GM19238 (cell line): Measurements from ENCODE around the gene PMS1.
A peak's percentile ranks its signal among the peaks of the same experiment; 100 is the strongest.
"Not testable (repeated sequence)": the region's sequence is repeated elsewhere in the genome, so short reads cannot be mapped to it uniquely, and the experiment has no call there.

Experiments
- DNase-seq: peaks from one replicate; pipeline ENCODE4 v3.0.0; 2011; ENCODE audit warnings: low spot score; ENCODE audit not compliant: insufficient read length

PMS1 gene

GRCh38 chr2:189783927-189784867, at the start of gene PMS1, which contains the start of gene ORMDL1:
TSS of gene PMS1 (plus strand) at chr2:189784450. CDS start at chr2:189791810, 7,360 bp downstream.
TSS of gene ORMDL1 (minus strand) at chr2:189784339. CDS start at chr2:189782595, 1,744 bp downstream.
- DNase-seq = peak; percentile 72

DNA sequence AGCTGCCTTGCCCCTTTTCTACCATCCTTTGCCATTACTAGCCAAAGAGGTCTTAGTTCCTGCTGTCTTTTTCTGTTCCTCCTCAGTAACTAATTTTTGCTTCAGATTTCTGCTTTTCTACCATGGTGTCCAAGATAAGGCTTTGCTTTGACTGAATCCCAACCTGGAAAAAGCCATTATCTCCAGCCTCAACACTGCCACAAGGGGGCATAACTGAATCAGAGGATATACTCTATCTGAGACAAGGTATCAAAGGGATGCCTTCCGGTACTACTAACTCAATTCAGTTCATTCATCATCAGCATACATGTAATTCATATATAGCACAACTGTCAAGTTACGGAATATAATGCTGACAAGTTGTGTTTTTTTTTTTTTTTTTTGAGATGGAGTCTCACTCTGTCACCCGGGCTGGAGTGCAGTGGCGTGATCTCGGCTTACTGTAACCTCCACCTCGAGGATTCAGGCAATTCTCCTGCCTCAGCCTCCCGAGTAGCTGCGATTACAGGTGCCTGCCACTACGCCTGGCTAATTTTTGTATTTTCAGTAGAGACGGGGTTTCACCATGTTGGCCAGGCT, 33.1 kb upstream of the PMS1 start:
- DNase-seq = no peak

DNA sequence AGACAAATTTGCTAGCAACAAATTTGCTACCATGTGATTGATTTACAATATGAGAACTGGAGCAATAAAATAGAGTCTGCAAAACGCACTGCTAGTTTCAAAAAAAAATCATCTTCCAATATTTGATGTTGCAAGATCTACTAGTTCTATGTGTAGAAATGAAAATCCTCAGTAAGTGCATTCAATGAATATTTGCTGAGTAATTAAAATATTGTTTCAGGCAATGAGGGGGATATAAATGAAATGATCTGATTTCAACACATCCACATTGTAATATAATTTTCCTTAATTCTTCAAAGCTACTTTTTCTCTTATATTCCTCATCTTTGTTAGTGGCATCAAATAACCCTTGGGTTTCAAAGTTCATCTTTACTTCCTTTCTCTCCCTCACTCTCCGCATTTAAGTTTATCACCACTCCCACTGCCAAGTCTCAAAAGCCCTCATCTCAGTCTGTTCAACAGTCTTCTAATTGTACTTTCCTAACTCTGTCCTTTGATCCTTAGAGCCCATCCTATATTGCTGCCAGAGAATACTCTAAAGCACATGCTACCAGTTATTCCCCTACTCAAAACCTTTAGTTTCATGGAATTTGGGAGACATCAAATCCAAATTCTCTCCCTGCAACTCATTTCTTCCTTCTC, 27.8 kb upstream of the PMS1 start:
- DNase-seq = no peak

- DNase-seq = not testable (repeated sequence)
These were observed 24.1 kb upstream of the PMS1 start for GRCh38 chr2:189760154-189760553.

GRCh38 chr2:189762229-189762550, 22.1 kb upstream of the PMS1 start:
- DNase-seq = no peak

DNA sequence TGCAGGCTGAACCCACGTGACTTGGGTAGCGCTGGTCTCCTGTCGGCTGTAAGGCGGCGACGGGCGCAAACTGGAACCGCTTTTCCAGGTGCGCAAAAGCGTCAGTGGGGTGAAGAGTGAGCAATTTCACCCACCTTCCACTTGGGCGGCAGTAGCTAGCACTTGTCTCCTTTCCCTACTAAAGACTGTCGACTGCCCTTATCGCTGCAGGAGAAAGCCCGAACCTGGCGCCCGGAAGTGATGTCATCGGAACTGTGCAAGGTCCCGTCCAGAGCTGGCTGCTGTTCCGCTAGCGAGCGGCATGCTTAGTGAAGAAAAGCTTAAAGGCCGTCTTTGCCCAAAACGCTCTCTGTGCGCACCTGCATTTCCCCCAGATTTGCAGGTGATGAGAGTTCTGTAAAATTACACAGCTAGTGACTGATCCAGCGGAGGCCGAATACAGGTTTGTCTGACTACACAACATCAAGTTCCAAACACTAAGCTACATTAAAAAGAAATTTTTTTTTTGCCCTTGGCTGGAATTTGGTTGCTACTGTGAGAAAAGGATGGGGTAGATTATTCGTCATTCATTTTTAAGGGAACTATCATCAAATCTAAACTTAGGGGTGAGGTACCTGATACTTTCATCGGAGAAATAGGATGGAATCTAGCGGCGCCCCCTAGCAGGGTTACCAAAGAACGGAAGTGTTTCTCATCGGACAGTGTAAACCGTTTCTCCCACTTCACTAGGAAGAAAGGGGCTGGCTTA, 21.5 kb upstream of the PMS1 start, which contains the start of gene OSGEPL1:
TSS of gene OSGEPL1 (minus strand) at position 242 of the 748 bp plus-strand sequence. CDS start 1,152 bp downstream, outside the sequence.
- peak; percentile 56 for DNase-seq

DNA sequence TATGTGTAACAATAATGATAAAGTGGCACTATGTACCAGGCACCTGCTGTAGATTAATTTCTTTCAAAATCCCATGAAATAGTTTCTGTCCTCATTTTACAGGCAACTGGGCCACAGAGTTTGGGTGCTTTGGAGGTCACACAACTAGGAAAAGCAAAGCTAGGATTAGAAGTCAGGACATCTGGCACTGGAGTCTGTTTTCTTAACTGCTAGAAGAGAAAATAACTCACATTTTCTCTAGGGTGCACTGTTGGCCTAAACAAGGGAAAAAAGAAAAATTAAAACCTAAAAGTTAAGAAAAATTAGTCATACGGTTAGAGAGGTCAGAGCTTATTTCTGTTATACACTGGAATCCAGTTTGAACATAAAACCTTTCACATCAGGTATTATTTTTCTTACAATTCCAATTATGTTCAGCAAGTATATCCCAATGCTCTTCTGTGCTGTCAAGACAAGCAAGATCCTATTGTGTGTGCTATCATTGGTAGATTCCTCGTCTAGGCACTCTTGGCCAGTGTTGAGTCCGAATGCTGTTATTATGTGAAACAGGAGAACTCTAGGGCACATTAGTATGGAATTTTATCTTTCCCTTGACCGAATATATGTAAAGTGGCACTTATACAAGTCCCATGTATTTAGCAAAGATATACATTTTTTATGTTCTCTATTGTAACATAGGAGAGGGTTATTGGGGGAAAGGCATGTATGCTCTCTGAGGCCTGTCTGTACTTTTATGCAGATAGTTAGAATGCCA, 20.2 kb upstream of the PMS1 start:
- DNase-seq = no peak

- no peak for DNase-seq
These were observed 13.5 kb upstream of the PMS1 start for GRCh38 chr2:189770590-189771322.

DNA sequence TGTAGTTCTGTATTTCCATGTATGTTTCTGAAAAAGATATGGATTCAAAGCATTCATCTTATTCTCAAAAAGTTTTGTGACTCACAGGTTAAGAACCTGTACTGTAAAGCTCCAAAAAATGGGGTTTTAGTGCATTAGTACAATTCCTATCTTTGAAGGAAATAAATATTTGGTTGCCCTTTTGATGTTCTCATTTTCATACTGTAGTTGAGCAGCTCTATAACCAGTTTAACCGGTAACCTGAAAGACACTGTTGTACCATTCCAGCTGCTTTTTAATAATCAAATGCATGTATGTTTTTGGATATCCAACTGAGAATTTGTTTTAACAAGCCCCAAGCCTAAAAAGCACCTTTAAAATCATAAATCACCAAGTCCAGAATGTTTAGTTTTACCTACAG, 12.0 kb upstream of the PMS1 start:
- DNase-seq = no peak

- no peak for DNase-seq
These were observed 2.0 kb upstream of the PMS1 start for GRCh38 chr2:189782221-189782671.

- DNase-seq = no peak
These were observed 761 bp upstream of the PMS1 start for GRCh38 chr2:189783451-189783926.

DNA sequence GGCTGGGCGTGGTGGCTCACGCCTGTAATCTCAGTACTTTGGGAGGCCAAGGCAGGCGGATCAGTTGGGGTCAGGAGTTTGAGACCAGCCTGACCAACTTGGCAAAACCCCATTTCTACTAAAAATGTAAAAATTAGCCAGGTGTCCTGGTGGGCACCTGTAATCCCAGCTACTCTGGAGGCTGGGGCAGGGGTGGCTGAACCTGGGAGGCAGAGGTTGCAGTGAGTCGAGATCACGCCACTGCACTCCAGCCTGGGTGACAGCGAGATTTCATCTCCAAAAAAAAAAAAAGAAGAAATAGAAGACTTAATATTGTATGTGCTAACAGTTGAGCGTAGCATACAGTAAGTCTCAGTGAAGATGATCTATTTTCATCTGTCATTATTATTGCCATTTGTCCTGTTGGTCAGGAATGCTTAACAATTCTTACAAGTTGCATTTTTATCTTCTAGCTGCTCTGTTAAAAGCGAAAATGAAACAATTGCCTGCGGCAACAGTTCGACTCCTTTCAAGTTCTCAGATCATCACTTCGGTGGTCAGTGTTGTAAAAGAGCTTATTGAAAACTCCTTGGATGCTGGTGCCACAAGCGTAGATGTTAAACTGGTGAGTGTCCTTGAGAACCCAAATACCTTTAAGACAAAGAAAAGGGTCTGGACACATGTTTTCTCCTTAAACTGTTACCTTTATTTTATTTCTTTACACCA, 7.2 kb downstream of the PMS1 start:
- DNase-seq = no peak

DNA sequence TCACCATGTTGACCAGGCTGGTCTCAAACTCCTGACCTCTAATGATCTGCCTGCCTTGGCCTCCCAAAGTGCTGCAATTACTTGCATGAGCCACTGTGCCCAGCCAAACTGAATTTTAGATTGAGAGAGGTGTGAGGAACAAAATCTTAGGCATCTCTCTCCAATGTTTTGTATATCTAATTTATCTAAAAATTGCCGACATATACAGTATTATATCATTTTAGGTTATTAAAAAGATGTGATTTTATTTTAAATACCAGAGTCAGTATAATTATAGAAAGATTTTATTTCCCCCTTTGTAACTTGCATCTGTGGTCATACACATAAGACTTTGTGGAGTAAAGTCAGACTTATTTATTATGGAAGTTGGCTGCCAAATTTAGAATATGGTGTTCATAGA, 10.1 kb downstream of the PMS1 start:
- DNase-seq = no peak

GRCh38 chr2:189797902-189798301, 13.7 kb downstream of the PMS1 start:
- DNase-seq = no peak

DNA sequence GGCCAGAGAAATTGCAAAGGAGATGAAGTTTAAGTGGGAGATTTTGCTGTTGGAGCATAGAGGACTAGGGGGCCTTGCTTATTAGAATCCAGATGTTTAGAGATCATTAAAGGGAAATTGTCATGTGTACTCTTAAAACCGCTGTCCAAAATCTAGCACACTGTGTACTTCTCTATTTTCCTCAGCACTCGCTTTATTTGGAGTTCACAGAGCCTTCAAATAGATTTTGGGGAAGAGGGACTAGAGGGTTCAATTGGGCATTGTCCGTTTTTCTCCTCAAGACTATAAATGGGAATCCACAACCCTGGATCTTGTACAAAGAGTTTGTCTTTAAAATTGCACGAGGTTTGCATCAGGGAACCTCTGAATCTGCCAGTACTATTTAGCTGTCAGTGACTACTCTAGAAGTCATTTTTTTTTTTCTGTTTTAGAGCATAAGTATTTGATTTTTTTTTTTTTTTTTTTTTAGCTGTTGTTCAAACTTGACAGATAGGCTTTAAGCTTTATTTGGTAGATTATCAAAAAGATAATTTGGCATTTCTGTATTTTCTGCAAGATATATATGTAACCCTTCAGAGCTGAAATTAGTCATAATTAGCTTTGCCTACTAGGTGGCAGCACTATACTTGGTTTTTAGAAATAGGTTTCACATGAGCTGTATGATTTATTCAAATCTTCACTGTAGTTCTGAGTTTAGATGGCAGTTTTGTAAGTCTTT, 14.2 kb downstream of the PMS1 start:
- no peak for DNase-seq

- DNase-seq = no peak
These were observed 14.7 kb downstream of the PMS1 start for GRCh38 chr2:189799030-189799331.

DNA sequence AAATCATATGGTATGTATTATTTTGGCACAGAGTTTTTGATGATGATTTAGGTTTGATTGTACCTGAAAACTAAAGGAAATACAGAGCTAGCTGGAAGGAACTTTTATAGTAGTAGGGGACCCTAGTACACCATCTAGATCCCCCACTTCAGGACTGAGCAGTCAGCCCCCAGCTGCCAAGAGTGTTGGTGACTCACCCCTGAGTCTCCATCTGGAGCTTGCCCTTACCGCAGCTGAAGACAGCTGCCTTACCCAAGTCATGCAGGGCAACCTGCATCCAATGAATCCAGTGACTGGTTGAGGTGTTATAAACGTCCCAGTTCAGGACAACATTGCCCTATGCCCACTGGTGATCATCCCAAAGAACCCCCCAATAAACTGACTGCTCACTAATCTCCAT, 15.3 kb downstream of the PMS1 start:
- DNase-seq = no peak

DNA sequence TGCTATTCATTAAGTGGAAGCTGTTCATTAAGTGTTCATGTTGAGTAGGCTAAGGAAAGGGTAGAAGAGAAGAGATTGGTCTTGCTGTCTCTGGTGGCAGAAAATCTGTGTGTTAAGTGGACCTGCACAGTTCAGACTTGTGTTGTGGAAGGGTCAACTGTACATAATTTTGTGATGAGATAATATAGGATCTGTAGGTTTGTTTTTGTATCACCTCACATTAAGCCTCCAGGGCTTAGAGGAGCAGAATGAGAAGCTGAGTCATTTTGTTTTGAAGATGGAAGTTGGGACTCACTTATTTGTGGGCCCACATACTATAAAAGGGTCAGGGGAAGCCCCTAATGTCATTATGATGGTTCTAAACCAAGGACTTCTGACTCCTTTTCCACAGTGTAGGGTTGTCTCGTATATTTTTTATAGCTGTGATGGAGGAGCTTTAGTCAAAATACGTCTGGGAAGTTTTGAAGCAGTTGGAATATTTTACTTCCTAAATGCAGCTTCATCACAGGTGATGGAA, 18.2 kb downstream of the PMS1 start:
- no peak for DNase-seq
